Activated naive CD8-positive, alpha-beta T cell treated with anti-CD3 and anti-CD28 coated beads, Interleukin-2, amount 50 U/mL, for 24 hours (primary cell): ENCODE data around the gene NEO1.

Experiments used
- ATAC-seq: fragments of 150-1000 bp; cut with Tn5 transposase; one replicate; pipeline ENCODE4 v1.10.0; 2021
- DNase-seq: peaks from one replicate; pipeline ENCODE4 v3.0.0; 2021
- H3K27ac Mint-ChIP-seq: one replicate; pipeline ENCODE4 v1.8.0; 2021; ENCODE audit warnings: mild to moderate bottlenecking, mixed read lengths
- H3K27me3 Mint-ChIP-seq: one replicate; pipeline ENCODE4 v1.8.0; 2021; ENCODE audit warnings: mixed read lengths
- H3K36me3 Mint-ChIP-seq: one replicate; pipeline ENCODE4 v1.8.0; 2021; ENCODE audit warnings: low read depth, mixed read lengths
- H3K4me1 Mint-ChIP-seq: one replicate; pipeline ENCODE4 v1.8.0; 2021; ENCODE audit warnings: mixed read lengths
- H3K4me3 Mint-ChIP-seq: one replicate; pipeline ENCODE4 v1.8.0; 2021; ENCODE audit warnings: mild to moderate bottlenecking, moderate library complexity, mixed read lengths
- H3K9me3 Mint-ChIP-seq: one replicate; pipeline ENCODE4 v1.8.0; 2021; ENCODE audit warnings: mixed read lengths

The NEO1 gene

DNA sequence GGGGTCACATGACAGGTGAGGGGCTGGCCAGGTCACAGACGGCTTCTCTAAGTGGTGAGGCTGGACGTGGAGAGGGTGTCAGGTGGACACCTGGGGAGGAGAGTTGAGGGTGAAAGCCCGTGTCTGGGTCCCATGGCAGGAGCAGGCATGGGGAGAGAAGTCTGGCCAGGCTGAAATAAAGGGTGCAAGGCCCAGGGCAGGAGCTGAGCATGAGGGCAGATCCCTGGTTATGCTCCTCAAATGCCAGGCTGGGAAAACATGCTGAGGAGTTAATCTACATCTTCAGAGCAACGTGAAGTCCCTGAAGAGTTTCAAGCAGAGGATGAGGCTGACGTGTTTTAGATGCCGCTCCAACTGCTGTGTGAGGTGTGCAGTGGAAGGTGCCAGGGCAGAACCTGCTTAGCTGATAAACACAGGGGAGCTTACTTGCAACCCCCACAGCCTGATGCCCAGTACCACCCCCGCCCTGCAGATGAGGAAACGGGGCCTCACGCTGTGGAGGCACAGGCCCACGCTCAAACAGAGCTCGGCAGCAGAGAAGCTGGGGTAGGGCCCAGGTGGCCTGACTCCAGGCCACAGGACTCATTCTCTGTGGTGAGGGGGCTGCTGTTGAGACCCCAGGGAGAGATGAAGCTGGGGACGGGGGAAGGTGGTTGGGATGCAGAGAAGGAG lies 276.0 kb downstream of the NEO1 start:
- DNase-seq = no peak
- Mint-ChIP-seq H3K27ac (no peak overlapping the region), H3K36me3 (no peaks in the 10 kb centered on the region), H3K9me3 (no peaks in the 10 kb centered on the region), H3K4me1 (no peaks in the 10 kb centered on the region), H3K27me3 (no peaks in the 10 kb centered on the region), H3K4me3 (no peak overlapping the region)
- ATAC-seq = no peak

DNA sequence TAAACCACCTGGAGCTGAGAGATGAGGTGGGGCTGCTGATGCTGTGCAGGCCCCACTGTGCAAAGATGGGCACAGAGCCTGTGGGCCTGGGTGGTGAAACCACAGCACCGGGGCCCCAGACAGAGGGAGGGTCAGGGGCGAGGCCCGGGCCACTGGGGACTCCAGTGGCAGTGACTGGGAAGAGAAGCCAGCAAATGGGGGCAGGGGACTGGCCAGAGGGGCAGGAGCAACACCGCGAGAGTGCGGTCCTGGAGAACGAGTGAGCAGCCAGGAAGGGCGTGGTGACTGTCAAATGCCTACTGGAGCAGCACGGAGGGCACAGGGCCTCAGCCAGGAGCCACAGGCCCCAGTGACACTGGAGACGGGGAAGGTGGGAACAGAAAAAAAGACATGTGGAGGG lies 276.7 kb downstream of the NEO1 start:
- no peak for ATAC-seq
- H3K27me3 Mint-ChIP-seq = no peaks in the 10 kb centered on the region
- no peaks in the 10 kb centered on the region for H3K4me1 Mint-ChIP-seq
- H3K9me3 Mint-ChIP-seq = no peaks in the 10 kb centered on the region
- no peak overlapping the region for H3K4me3 Mint-ChIP-seq
- H3K27ac Mint-ChIP-seq = no peak overlapping the region
- no peaks in the 10 kb centered on the region for H3K36me3 Mint-ChIP-seq
- DNase-seq = no peak

DNA sequence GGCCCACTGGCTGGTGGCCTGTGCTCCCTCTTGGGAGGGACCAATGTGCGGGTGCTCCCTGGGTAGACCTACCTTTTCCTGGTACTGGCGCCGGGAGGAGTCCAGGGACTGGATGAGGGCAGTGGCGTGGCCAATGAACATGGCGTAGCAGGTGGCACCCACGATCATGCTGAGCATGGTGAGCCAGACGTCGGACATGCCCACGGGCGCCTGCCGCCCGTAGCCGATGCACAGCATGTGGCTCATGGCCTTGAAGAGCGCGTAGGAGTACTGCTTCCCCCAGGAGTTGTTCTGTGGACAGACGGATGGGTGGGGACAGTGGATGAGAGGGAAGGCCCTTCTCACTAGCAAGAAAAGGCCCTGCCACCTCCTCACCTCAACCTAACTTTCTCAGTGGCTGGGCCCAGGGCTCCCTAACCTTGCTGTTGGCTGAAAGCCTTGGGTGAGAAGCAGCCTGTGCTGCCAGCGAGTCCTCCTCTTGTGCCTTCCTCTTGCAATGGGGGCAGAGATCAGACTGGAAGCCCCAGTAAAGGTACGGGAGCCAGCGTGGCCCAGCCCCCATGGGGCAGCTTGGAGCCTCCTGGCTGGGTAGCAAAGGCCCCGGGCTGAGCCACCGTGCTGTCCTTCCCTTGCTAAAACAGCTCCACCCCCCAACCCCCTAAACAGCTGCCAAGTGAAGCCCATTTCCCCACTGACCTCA lies 277.4 kb downstream of the NEO1 start:
- Mint-ChIP-seq H3K27ac (no peak overlapping the region), H3K4me3 (no peak overlapping the region), H3K9me3 (no peaks in the 10 kb centered on the region), H3K27me3 (no peaks in the 10 kb centered on the region), H3K36me3 (no peaks in the 10 kb centered on the region), H3K4me1 (no peaks in the 10 kb centered on the region)
- DNase-seq = no peak
- no peak for ATAC-seq

DNA sequence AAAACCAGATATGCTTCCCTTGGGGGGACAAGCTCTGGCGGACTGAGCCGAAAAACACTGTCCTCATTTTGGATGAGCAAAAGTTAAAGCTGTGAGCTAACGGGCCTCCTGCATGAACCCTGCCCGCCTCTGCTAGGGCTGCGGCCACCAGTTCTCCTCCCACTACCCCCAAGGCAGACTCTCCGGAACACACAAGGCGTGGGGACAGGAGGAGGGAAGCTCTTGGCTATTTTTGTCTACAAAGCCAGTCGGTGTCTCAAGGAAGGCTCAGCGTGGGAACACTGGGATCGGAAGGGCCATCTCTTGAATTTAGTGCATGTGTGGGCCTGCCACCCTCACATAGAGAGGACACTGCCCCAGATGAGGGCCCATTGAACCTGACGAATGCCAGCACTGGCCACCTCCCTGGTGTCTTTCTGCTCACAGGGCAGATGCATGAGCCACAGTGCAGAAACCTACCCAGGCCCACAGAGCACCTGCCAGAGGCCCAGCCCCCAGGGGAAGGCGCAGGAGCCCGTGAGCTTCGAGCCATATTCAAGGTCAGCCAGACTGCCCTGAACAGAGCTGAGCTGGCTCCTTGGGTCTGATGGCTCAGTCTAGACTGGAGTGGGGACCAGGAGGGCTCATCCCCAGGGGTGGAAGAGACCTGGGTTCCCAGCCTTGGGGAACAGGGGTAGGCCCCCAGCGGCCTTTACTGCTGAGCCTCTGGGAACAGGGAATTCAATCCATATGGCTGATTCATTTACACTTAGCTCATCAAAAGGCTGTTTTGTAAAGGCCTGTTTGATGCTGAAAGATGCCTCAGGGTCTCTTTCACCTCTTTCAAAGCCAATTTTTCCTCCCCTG lies 278.2 kb downstream of the NEO1 start:
- no peaks in the 10 kb centered on the region for H3K27me3 Mint-ChIP-seq
- H3K9me3 Mint-ChIP-seq = no peaks in the 10 kb centered on the region
- no peak overlapping the region for H3K27ac Mint-ChIP-seq
- no peaks in the 10 kb centered on the region for H3K36me3 Mint-ChIP-seq
- H3K4me3 Mint-ChIP-seq = no peak overlapping the region
- no peaks in the 10 kb centered on the region for H3K4me1 Mint-ChIP-seq
- DNase-seq (no peak), ATAC-seq (no peak)

DNA sequence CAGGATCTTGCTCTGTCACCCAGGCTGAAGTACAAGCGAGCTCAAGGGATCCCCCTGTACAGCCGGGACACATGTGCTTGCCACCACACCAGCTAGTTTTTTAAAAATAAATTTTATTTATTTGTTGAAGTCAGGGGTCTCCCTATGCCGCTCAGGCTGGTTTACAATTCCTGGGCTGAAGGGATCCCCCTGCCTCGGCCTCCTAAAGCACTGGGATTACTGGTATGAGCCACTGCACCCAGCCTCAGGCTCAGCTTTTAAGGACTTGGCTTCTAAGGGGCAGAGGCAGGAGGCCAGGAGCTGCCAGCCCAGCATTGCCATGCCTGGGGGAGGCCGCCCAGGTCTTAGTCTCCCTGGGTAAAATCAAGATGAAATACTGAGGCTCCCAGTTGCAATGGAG lies 279.2 kb downstream of the NEO1 start:
- no peak overlapping the region for H3K4me3 Mint-ChIP-seq
- no peaks in the 10 kb centered on the region for H3K36me3 Mint-ChIP-seq
- DNase-seq (no peak), ATAC-seq (no peak)
- H3K9me3 Mint-ChIP-seq = no peaks in the 10 kb centered on the region
- peaks cover under 1% of the 10 kb centered on the region for H3K27me3 Mint-ChIP-seq
- H3K4me1 Mint-ChIP-seq = no peaks in the 10 kb centered on the region
- H3K27ac Mint-ChIP-seq = no peak overlapping the region

DNA sequence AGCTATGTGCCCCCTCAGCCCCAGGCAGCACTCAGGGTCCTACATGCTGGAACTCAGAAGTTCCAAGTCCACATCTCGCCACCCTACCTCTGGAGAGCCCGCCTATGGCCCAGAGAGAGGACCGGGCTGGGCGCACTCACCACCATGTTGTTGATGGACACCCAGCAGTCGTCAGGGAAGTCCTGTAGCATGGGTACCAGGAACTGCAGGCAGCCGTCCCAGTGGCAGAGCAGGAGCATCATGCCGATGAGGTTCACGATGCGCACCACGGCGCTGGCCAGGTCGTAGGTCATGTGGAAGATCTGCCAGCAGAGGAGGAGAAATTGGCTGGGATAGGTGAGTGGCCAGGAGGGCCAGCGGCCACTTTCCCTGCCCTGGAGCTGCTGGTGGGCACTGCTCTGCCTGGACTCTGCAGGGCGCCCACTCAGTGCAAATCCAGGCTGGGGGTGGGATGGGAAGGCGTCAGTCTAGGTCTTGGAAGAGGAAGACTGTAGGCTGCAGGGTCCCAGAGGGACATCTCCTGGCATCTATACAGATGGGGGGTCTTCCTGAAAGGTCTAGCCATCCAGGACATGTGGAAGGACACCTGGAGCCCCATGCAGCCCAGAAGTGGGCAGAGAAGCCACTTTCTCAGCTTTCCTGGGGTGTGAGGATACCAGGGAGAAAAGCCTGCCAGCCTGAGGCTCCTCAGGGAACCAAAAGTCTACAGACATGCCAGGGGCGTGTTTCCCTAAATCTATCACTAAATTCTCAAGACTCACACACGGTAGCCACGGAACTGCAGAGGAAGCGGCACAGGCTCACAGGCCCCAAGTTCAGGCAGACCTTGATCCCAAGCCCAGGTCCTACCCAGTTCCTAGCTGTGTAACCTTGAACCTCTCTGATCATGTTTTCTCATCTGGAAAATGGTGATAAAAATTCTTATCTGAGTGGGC lies 280.0 kb downstream of the NEO1 start:
- no peak for ATAC-seq
- Mint-ChIP-seq H3K4me3 (no peak overlapping the region), H3K9me3 (no peaks in the 10 kb centered on the region), H3K27me3 (peaks cover 2% of the 10 kb centered on the region), H3K27ac (no peak overlapping the region), H3K4me1 (no peaks in the 10 kb centered on the region), H3K36me3 (no peaks in the 10 kb centered on the region)
- DNase-seq = no peak

DNA sequence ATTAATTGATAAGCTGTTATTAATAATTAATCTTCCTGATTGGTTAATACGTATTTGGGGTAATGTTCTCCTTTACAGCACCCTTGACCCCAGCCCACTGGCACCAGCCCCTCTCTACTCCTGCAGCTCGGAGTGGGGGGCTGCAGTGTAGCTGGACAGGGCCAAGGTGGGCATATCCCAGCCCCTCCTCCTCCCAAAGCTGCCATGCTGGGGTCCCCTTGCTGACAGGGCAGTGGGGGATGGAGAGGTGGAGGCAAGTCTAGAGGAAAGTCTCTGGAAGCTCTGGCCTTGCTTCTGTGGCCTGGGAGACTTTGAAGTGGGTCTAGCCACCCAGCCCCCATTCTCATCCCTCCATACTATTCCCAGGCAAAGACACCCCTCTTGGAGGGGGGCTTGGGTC lies 280.7 kb downstream of the NEO1 start:
- H3K4me3 Mint-ChIP-seq = no peak overlapping the region
- peaks cover 5% of the 10 kb centered on the region for H3K27me3 Mint-ChIP-seq
- ATAC-seq = no peak
- no peaks in the 10 kb centered on the region for H3K9me3 Mint-ChIP-seq
- H3K4me1 Mint-ChIP-seq = no peaks in the 10 kb centered on the region
- H3K36me3 Mint-ChIP-seq = no peaks in the 10 kb centered on the region
- no peak for DNase-seq
- H3K27ac Mint-ChIP-seq = no peak overlapping the region

DNA sequence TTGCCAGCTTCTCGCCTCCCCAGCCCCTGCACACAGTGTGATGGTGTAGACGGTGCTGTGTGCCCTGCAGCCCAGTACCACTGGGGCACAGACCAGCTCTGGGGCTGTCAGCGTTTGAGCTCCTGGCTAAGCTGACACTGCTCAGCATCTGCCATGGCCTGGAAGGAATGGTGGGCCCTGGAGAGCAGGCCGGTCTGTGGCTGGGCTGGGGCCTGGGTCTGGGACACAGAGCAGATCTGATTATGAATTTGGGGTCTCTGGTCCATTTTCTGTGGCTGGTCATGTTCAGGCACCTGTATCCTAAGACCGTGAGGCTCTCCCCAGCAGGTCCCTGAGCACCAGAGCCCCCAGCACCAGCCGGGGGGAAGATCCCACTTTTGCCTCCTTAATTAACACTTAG lies 281.8 kb downstream of the NEO1 start:
- H3K27me3 Mint-ChIP-seq = peaks cover 5% of the 10 kb centered on the region
- no peaks in the 10 kb centered on the region for H3K36me3 Mint-ChIP-seq
- DNase-seq = no peak
- no peaks in the 10 kb centered on the region for H3K4me1 Mint-ChIP-seq
- ATAC-seq = no peak
- H3K9me3 Mint-ChIP-seq = no peaks in the 10 kb centered on the region
- H3K4me3 Mint-ChIP-seq = no peak overlapping the region
- H3K27ac Mint-ChIP-seq = no peak overlapping the region

DNA sequence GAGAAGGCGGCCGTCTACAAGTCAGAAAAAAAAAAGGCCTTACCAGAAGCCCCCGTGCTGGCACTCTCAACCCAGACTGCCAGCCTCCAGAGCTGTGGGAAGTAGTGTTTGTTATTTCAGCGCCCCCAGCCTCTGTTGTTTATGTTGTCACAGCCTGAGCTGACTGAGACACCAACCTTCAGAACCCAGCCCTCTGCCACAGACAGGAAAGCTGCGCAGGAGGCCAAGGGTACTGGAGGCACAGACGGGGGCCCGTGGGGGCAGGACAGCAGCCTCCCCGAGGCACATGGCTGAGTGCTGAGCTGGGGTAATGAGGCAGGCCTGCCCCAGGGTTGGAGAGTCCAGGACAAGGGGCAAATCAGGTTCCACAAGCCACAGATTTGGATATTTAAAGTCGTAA lies 282.8 kb downstream of the NEO1 start:
- Mint-ChIP-seq H3K9me3 (no peaks in the 10 kb centered on the region), H3K36me3 (no peaks in the 10 kb centered on the region), H3K27me3 (peaks cover 5% of the 10 kb centered on the region), H3K27ac (no peak overlapping the region), H3K4me3 (no peak overlapping the region), H3K4me1 (no peaks in the 10 kb centered on the region)
- ATAC-seq = no peak
- DNase-seq = no peak

DNA sequence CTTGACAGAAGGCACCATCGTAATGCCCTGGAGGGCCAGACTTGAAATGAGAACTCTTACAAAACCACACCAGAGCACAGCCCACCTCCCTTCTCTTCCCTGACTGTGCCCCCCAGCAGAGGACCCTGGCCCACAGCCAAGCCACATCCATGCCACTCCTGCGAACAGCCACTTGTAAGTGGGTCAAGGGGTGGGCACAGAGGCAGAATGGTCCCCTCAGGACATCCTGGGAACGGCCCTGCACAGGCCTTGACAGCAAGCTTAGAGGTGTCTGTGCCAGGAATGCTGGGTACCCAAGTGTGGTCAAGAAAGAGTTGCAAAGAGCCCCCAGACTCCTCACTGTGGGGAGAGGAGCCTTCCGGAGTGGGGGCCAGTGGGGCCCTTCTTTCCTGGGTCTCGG lies 283.2 kb downstream of the NEO1 start:
- Mint-ChIP-seq H3K27ac (no peak overlapping the region), H3K9me3 (no peaks in the 10 kb centered on the region), H3K27me3 (peaks cover 5% of the 10 kb centered on the region), H3K36me3 (no peaks in the 10 kb centered on the region), H3K4me1 (no peaks in the 10 kb centered on the region), H3K4me3 (no peak overlapping the region)
- DNase-seq (no peak), ATAC-seq (no peak)

DNA sequence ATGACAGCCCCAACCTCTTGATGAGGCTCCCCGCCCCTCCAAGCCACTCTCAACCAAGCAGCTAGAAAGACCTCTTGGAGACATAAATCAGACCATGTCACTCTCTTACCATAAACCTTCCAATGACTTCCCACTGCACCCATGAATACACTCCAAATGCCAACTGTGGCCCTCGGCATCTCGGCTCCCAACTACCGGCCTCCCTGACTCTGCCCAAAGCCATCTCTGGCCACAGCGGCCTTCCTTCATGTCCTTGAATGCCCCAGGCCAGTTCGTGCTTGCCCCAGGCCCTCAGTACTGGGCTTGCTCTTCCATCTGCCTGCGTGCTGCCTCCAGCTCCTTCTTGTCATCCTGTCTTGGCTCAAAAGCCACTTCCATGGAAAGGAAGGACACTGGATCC lies 284.5 kb downstream of the NEO1 start:
- Mint-ChIP-seq H3K4me3 (no peak overlapping the region), H3K36me3 (no peaks in the 10 kb centered on the region), H3K27me3 (peaks cover 5% of the 10 kb centered on the region), H3K27ac (no peak overlapping the region), H3K9me3 (no peaks in the 10 kb centered on the region), H3K4me1 (no peaks in the 10 kb centered on the region)
- ATAC-seq (no peak), DNase-seq (no peak)

DNA sequence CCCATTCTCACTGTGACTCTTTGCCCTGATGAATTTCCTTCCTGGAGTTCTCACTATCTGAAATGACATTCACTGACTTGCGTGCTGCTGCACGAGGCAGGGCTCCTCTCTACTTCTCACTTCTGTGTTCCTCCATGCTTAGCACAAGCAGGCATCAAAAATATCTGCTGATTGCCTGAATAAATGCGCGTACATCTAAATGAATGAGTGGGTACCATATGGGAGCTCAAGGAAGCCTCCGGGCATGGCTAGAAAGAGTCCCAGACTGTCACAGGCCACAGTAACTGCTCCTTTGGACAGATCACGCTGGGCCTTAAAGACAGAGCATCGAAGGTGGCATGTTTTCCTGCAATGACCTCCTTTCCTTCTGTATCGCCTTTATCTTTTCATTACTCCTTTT lies 284.9 kb downstream of the NEO1 start:
- H3K4me3 Mint-ChIP-seq = no peak overlapping the region
- H3K36me3 Mint-ChIP-seq = no peaks in the 10 kb centered on the region
- ATAC-seq = no peak
- H3K27me3 Mint-ChIP-seq = peaks cover 5% of the 10 kb centered on the region
- H3K27ac Mint-ChIP-seq = no peak overlapping the region
- H3K9me3 Mint-ChIP-seq = no peaks in the 10 kb centered on the region
- DNase-seq = no peak
- H3K4me1 Mint-ChIP-seq = no peaks in the 10 kb centered on the region

DNA sequence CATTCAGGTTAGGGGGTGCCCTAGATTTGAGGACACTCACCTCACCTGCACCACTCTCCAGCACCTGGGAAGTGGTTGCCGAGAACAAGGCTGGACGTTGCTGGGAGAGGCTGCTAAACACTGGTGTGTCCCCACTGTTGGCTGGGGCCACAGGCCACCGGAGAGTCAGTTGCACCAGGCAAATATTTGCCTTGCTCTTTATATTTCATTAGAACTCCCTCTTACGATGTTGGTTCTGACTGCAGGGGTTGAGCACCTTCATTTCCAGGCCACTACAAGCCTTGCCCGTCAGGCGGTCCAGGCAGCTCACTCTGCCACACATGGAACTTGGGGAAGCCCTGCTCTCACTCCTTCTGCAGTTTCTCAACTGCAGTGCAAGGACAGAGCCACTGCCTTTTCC lies 285.8 kb downstream of the NEO1 start:
- DNase-seq = no peak
- Mint-ChIP-seq H3K27me3 (peaks cover 5% of the 10 kb centered on the region), H3K27ac (no peak overlapping the region), H3K9me3 (peaks cover 3% of the 10 kb centered on the region), H3K4me1 (no peaks in the 10 kb centered on the region), H3K36me3 (no peaks in the 10 kb centered on the region), H3K4me3 (no peak overlapping the region)
- ATAC-seq = no peak

DNA sequence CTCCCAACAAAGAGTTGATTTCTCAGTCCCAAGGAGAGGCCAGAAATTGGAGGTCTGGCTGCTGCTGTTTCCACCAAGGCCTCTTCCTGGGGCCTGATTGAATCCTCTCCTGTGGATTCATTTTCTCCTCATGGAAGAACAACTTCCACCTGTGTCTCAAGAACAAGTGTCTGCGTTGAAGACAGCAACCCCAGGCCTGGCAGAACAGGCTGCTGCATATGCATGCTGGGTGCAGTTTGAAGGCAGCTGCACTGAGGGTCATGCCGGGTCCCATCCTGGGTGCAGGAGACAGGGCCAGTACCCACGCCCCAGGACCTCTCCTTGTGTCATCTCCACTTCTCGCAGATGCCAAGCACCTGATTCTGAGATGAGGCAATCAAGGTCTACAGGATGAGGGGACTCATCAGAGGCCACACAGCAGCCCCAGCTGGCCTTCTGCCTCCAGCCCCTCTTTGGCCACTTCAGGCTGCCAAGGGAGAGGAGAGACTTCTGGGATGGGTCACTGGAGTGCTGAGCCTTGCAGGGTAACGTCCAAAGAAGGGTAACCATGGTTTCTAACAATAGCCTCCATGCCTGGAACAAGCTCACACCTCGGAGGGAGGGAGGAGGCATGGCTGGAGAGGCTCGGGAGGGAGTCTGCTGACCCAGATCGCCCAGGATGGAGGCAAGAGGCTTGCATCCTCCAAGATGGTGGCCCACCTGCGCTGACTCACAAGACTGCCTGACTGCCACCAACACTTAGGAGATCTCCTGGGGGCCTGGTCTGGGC lies 286.5 kb downstream of the NEO1 start:
- Mint-ChIP-seq H3K27ac (no peak overlapping the region), H3K4me3 (no peak overlapping the region)

More for the DNA sequence above, 286.5 kb downstream of the NEO1 start:
- Mint-ChIP-seq H3K36me3 (no peaks in the 10 kb centered on the region), H3K4me1 (no peaks in the 10 kb centered on the region), H3K27me3 (peaks cover 5% of the 10 kb centered on the region), H3K9me3 (peaks cover 9% of the 10 kb centered on the region)
- no peak for DNase-seq
- ATAC-seq = no peak
